GM12878 (cell line): Measurements from ENCODE around the gene TADA3. TPM values are rescaled to one million over a fixed set of nuclear protein-coding genes. Genes with fewer than 3 reads are reported as not detected.

Experiments
- BCL11A ChIP-seq: IDR thresholded peaks from 2 replicates; pipeline ENCODE4 v1.6.1; 2011; ENCODE audit warnings: low read depth, low read length
- ELK1 ChIP-seq: IDR thresholded peaks from 2 replicates; pipeline ENCODE4 v1.6.1; 2012; ENCODE audit warnings: low read depth, low read length, improper control_type of control experiment
- ETV6 ChIP-seq, 2 experiments: fragments of 450-650 bp in 1 of 2; IDR thresholded peaks in 1 of 2; conservative IDR thresholded peaks in 1 of 2; 2 replicates each; pipeline ENCODE4 v1.6.1; 2014; ENCODE audit warnings: antibody characterized with exemption in 1 of 2, borderline replicate concordance in 1 of 2, low read depth in 1 of 2, mild to moderate bottlenecking in 1 of 2, moderate library complexity in 1 of 2
- FOXK2 ChIP-seq: fragments of 450-650 bp; IDR thresholded peaks from 2 replicates; pipeline ENCODE4 v1.6.1; 2017; ENCODE audit warnings: mild to moderate bottlenecking, moderate library complexity
- HCFC1 ChIP-seq: fragments of 150-350 bp; IDR thresholded peaks from 2 replicates; pipeline ENCODE4 v1.6.1; 2014; ENCODE audit warnings: low read length
- IRF3 ChIP-seq: fragments of 450-650 bp; IDR thresholded peaks from 2 replicates; pipeline ENCODE4 v1.6.1; 2014; ENCODE audit warnings: mild to moderate bottlenecking
- JUNB ChIP-seq: IDR thresholded peaks from 2 replicates; pipeline ENCODE4 v1.6.1; 2016; ENCODE audit warnings: antibody characterized with exemption, mild to moderate bottlenecking
- JUND ChIP-seq: IDR thresholded peaks from 2 replicates; pipeline ENCODE4 v1.6.1; 2012; ENCODE audit warnings: low read depth, mild to moderate bottlenecking, low read length, improper control_type of control experiment, moderate library complexity
- KLF5 ChIP-seq: fragments of 450-650 bp; IDR thresholded peaks from 2 replicates; pipeline ENCODE4 v1.6.1; 2014; ENCODE audit warnings: mild to moderate bottlenecking; ENCODE audit not compliant: partially characterized antibody
- MEF2B ChIP-seq: fragments of 450-650 bp; IDR thresholded peaks from 2 replicates; pipeline ENCODE4 v1.6.1; 2018; ENCODE audit warnings: mild to moderate bottlenecking, moderate library complexity; ENCODE audit not compliant: partially characterized antibody, poor library complexity, severe bottlenecking
- MLLT1 ChIP-seq: fragments of 450-650 bp; IDR thresholded peaks from 2 replicates; pipeline ENCODE4 v1.6.1; 2016; ENCODE audit warnings: mild to moderate bottlenecking
- MTA2 ChIP-seq: fragments of 450-650 bp; IDR thresholded peaks from 2 replicates; pipeline ENCODE4 v1.6.1; 2016; ENCODE audit warnings: low read depth, mild to moderate bottlenecking, moderate library complexity
- NRF1 ChIP-seq: conservative IDR thresholded peaks from 2 replicates; pipeline ENCODE4 v1.6.1; 2011; ENCODE audit warnings: mild to moderate bottlenecking, low read depth, low read length, improper control_type of control experiment
- POU2F2 ChIP-seq: IDR thresholded peaks from 3 replicates; pipeline ENCODE4 v1.6.1; 2011; ENCODE audit warnings: low read depth, mild to moderate bottlenecking, low read length, borderline replicate concordance
- RELB ChIP-seq: fragments of 450-650 bp; IDR thresholded peaks from 2 replicates; pipeline ENCODE4 v1.6.1; 2017; ENCODE audit warnings: low read depth, mild to moderate bottlenecking, moderate library complexity
- TBL1XR1 ChIP-seq: IDR thresholded peaks from 2 replicates; pipeline ENCODE4 v1.6.1; 2012; ENCODE audit warnings: low read depth, low read length, improper control_type of control experiment
- TCF12 ChIP-seq: IDR thresholded peaks from 2 replicates; pipeline ENCODE4 v1.6.1; 2011; ENCODE audit warnings: low read depth, mild to moderate bottlenecking, low read length
- ZNF217 ChIP-seq: fragments of 450-650 bp; IDR thresholded peaks from 2 replicates; pipeline ENCODE4 v1.6.1; 2017; ENCODE audit warnings: antibody characterized with exemption, mild to moderate bottlenecking
- polyA plus RNA-seq, 11 experiments: library from polyadenylated mRNA; depleted of rRNA in 4 of 11; unstranded in 6 of 11; stranded (reverse) in 5 of 11; fragments of >200 nt; fragmentation: Nextera tagmentation in 4 of 11; fragmentation: Illumina TruSeq in 1 of 11; extraction: Ambion mirVana in 4 of 11; extraction: Trizol in 1 of 11; gene quantifications; 1 replicate in 1 of 11; 2 replicates in 10 of 11; pipeline versions ENCODE4 v1.2.1 to v1.2.3, GENCODE V29; 2011 to 2016; ENCODE audit warnings: inconsistent platforms in 2 of 11, missing spikeins in 2 of 11, low read depth in 1 of 11
- total RNA-seq, 4 experiments: library from RNA; depleted of rRNA in 3 of 4; stranded (reverse); fragments of >200 nt in 3 of 4; fragmentation: Illumina TruSeq in 1 of 4; extraction: Trizol in 1 of 4; gene quantifications; 2 replicates each; pipeline versions ENCODE4 v1.2.1 to v1.2.3, GENCODE V29; 2013 to 2021
- TF ChIP-seq, protein P1 (sequence below): IDR thresholded peaks from 2 replicates; pipeline ENCODE4 v1.6.1; 2011; ENCODE audit warnings: borderline replicate concordance, low read depth, mild to moderate bottlenecking, moderate library complexity, mixed read lengths, low read length; ENCODE audit not compliant: insufficient read depth; ENCODE audit errors: extremely low read length
- TF ChIP-seq, protein P2 (sequence below): fragments of 450-650 bp; IDR thresholded peaks from 2 replicates; pipeline ENCODE4 v1.6.1; 2017; ENCODE audit warnings: mild to moderate bottlenecking, low read depth, inconsistent platforms; ENCODE audit not compliant: poor library complexity, severe bottlenecking

Gene TADA3
- total and polyA plus RNA-seq, 10 of the 15 experiments (the other 5 are each of a cell fraction or from before 2014, with no cell fraction given) = 2.6 to 71.2 (median 51.0) TPM

- no peak for TF ChIP-seq NRF1
- no peak for TF ChIP-seq MEF2B
- TF ChIP-seq KLF5 = peak; percentile 100
- no peak for TF ChIP-seq ZNF217
- TF ChIP-seq MLLT1 = peak; percentile 63; the same call in 1 of the 2 replicates
- TF ChIP-seq TCF12 = 0 out of 2 replicates have a peak, but pooled peaks have one; percentile 29
- TF ChIP-seq TBL1XR1 = peak; percentile 36; the same call in 1 of the 2 replicates
- TF ChIP-seq FOXK2 = peak; percentile 99
- no peak for TF ChIP-seq JUNB
- peak; percentile 99 for TF ChIP-seq JUND
- peak; percentile 59; the same call in 1 of the 2 replicates for TF ChIP-seq IRF3
- TF ChIP-seq BCL11A = no peak
- peak; percentile 80; the same call in 2 of the 3 replicates for TF ChIP-seq POU2F2
- TF ChIP-seq RELB = peak; percentile 87
- TF ChIP-seq, protein P1, sequence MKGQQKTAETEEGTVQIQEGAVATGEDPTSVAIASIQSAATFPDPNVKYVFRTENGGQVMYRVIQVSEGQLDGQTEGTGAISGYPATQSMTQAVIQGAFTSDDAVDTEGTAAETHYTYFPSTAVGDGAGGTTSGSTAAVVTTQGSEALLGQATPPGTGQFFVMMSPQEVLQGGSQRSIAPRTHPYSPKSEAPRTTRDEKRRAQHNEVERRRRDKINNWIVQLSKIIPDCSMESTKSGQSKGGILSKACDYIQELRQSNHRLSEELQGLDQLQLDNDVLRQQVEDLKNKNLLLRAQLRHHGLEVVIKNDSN = no peak
- TF ChIP-seq ETV6 (conservative IDR thresholded peaks at IDR 0.05 in 1 of 2, IDR thresholded peaks at IDR 0.05 in 1 of 2; ENCODE audit: borderline replicate concordance in 1 of 2, low read depth in 1 of 2) = 0 out of 4 replicates have a peak, but pooled peaks of 1 of the 2 experiments have one; percentile 17
- TF ChIP-seq HCFC1 = peak; percentile 49
- peak; percentile 99 for TF ChIP-seq ELK1
- TF ChIP-seq, protein P2, sequence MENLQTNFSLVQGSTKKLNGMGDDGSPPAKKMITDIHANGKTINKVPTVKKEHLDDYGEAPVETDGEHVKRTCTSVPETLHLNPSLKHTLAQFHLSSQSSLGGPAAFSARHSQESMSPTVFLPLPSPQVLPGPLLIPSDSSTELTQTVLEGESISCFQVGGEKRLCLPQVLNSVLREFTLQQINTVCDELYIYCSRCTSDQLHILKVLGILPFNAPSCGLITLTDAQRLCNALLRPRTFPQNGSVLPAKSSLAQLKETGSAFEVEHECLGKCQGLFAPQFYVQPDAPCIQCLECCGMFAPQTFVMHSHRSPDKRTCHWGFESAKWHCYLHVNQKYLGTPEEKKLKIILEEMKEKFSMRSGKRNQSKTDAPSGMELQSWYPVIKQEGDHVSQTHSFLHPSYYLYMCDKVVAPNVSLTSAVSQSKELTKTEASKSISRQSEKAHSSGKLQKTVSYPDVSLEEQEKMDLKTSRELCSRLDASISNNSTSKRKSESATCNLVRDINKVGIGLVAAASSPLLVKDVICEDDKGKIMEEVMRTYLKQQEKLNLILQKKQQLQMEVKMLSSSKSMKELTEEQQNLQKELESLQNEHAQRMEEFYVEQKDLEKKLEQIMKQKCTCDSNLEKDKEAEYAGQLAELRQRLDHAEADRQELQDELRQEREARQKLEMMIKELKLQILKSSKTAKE = peak; percentile 98
- 0 out of 2 replicates have a peak, but pooled peaks have one; percentile 14 for TF ChIP-seq MTA2
These were observed at the start of gene TADA3, which contains the start of gene ARPC4 (continued) for GRCh38 chr3:9792405-9793160.
